ENCODE data around the gene RNF32.

DNA sequence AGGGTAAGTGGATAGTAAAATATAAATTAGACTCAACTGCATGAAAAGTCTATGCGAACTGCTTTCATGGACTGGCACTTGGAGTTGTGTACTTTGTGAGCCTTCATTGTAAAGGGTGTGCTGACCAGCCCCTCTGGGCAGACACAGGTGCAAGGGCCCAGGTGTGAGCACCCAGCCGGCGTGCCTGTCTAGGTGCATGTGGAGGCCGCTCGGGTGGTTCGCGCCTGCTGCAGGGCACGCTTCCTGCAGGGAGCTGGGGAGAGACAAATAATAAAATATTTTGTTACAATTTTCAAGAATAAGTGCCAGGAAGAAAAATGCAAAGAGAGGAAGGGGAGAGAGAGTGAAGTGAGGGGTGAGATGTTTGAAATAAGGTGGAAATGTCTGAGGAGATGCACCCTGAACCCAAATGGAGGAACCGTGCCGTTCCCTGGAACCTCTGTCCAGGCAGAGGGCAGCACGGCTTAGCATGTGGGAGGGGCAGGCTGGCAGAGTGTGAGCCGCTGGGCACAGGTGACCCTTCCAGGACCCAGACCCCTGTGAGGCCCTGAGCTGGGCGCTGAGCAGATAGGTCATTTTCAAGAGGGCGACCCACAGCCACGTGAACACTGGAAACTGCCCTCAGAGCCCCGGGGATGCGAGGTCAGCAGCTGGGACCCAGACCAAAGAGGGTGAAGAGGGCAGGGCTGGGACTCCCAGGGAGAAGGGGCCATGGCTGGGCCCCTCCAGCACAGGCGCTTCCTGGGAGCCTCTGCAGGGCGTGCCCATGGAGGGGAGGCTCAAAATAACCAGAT, 28.7 kb downstream of the RNF32 start:
- TF ChIP-seq, protein P1, sequence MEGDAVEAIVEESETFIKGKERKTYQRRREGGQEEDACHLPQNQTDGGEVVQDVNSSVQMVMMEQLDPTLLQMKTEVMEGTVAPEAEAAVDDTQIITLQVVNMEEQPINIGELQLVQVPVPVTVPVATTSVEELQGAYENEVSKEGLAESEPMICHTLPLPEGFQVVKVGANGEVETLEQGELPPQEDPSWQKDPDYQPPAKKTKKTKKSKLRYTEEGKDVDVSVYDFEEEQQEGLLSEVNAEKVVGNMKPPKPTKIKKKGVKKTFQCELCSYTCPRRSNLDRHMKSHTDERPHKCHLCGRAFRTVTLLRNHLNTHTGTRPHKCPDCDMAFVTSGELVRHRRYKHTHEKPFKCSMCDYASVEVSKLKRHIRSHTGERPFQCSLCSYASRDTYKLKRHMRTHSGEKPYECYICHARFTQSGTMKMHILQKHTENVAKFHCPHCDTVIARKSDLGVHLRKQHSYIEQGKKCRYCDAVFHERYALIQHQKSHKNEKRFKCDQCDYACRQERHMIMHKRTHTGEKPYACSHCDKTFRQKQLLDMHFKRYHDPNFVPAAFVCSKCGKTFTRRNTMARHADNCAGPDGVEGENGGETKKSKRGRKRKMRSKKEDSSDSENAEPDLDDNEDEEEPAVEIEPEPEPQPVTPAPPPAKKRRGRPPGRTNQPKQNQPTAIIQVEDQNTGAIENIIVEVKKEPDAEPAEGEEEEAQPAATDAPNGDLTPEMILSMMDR (IDR thresholded peaks at IDR 0.05), result no peak
- no peak for TF ChIP-seq POLR2A (IDR thresholded peaks at IDR 0.05)

Measured in Peyer's patch (tissue), 4 donors.